GM18907 (cell line): ENCODE results near the gene REL.
A peak's percentile ranks its signal among the peaks of the same experiment; 100 is the strongest.
"Not testable (repeated sequence)": the region's sequence is repeated elsewhere in the genome, so short reads cannot be mapped to it uniquely, and the experiment has no call there.

ENCODE experiments used
- ATAC-seq: cut with Tn5 transposase; IDR thresholded peaks from one replicate; pipeline ENCODE4 v1.9.1; 2021; ENCODE audit warnings: mild to moderate bottlenecking, moderate library complexity; ENCODE audit not compliant: unreplicated experiment

REL gene

DNA sequence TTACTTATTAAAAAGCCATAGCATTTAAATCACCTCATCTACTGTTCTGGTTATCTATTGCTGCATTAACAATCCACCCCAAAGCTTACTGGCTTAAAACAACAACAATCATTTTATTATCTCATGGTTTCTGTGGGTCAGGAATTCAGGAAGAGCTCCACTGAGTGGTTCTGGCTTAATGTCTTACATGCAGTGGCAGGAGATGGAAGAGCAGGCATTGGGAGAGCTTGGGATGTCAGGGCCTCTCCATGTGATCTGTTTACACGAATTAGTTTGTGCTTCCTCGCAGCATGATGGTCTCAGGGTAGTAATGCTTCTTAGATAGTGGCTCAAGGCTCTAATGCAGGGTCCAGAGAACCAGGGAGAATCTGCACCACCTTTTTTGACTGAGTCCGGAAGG, 14.4 kb upstream of the REL start:
- ATAC-seq: no peak

DNA sequence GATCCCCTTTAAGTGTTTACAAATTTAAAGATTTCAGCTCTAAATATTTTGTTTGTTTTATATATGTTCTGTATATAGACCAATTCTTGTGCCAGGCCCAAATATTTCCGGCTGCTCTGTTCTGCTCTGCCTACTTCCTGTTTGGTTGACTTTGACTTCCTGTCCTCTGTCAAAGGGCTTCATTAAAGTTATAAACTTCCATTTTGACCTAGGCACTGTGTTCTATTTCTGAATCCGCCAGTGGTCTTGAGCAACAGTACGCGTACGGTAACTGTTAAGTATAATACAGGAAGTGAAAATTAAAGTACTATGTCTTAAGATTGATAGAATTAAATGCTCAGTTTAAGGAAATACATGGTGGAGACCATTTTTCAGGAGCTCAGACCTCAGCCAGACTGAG, 13.5 kb upstream of the REL start:
- ATAC-seq: no peak

DNA sequence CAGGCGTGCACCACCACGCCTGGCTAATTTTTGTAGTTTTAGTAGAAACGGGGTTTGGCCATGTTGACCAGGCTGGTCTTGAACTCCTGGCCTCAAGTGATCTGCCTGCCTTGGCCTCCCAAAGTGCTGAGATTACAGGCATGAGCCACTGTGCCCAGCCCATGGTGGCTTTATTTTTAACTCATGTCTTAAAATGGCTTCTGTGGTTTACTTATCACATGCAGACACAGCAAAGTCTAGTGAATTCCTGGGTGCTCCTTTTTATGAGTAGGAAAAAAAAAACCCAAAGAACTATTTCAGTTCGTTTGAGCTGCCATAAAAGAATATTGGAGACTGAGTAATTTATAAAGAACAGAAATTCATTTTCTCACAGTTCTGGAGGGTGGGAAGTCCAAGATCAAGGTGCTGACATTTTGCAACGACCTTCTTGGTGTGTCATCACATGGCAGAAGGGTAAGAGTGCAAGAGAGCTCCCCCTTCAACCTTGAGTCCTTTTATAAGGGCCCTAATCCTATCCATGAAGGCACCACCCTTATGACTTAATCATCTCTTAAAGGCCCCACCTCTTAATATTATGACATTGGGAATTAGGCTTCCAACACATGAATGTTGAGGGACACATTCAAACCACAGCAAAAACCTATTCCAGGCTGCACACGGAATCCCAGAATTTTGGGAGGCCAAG, 12.6 kb upstream of the REL start:
- no peak for ATAC-seq

DNA sequence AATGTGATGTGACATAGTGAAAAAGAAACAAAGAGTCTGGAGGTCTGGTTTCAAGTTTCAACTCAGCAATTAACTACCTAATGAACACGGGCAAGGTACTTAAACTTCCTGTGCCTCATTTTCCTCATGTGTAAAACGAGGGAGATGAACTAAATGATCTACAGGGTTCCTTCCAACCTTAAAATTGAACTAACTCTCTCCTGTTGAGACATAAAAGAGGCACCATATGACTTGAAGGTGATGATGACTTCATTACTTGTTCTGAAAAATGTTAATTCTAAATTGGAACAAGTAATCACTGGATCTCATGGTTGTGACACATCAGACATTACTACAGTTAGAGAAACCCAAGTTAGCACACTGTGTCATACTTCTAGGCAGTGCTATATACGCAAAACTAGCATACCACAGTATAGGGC, 8.9 kb upstream of the REL start:
- ATAC-seq: peak; percentile 47

DNA sequence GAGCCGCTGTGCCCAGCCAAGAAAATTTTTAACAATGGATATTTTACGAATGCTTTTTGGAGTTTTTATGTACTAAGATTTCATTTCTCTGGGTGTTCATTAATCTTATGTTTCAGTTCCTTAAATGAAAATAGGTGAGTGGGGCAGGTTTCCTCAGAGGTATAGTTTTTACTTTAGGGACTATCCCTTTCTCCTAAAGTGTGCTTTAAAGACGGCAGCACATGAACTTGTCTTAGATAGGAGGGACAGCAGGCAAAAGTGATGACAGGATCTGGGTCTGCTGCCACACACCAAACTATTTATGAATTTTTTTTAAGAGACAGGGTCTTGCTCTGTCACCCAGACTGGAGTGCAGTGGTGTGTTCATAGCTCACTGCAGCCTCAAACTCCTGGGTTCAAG, 8.0 kb upstream of the REL start:
- peak; percentile 84 for ATAC-seq

DNA sequence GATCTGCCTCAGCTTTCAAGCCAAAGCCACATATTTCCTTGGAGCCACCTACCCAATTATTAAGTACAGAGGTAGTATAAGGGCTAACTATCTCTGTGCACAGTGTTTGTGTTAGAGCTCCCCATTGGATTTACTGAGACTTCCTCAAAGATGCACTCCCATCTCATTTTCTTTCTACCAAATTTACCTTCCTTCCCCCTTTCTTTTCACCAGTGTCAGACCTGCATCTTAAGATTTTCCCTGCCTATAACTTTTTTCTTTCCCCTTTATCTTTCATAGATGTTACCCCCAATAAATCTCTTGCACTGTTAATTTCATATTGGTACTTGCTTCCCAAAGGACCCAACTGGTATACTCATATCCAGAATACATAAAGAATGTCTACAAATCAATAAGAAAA, 5.9 kb upstream of the REL start:
- ATAC-seq: no peak

DNA sequence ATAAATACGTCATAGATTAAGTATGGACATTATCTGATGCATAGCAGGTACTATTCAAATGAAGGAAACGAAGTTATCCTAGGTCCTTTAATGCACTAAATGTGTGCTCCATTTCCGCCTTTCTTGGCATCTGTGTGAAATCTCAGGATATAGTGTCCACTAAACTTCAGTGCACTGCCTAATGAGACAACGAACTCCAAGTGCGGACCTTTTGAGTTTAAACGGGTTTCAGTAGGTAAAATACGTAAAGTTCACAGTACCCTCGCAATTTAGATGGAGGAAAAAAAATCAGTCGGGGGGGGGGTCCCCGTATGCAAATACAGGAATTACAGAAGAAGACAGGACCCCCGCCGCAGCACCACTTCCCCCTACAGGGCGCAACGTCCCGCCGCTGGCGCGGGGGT, 729 bp upstream of the REL start:
- ATAC-seq: peak; percentile 5

DNA sequence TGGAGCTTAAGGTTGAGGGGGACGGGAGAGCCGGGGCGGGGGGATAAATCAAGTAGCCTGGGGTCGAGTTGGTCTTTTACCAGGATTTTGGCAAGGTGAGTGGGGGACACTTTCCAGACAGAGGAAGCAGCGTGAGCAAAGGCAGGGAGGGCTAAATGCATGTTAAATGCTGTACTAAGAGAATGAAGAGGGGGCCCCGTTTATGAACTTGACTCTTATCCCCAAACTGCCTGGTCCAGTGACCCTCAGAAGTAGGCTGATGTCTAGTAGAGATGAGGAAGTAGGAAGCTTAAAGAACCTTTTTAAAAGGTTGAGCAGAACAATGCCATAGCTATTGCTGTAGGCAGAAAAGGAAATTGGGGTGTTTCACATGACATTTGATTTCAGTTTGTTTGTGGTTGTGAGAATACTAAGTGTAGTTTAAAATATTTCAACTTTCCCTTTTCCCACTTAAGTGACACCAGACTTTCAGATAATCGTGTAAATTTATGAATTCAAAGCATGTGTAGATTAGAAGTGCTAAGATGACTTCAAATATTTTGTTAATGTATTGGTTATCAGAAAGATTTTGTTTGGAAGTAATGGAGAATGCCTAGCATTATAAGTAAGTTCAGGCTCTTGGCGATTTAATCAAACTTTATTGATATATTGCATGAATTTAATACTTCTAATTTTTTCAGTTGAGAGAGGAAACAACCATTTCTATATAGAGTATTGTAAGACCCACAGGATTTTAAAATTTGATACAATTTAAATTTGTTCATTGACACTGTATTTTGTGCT, 1.8 kb downstream of the REL start:
- ATAC-seq: no peak

DNA sequence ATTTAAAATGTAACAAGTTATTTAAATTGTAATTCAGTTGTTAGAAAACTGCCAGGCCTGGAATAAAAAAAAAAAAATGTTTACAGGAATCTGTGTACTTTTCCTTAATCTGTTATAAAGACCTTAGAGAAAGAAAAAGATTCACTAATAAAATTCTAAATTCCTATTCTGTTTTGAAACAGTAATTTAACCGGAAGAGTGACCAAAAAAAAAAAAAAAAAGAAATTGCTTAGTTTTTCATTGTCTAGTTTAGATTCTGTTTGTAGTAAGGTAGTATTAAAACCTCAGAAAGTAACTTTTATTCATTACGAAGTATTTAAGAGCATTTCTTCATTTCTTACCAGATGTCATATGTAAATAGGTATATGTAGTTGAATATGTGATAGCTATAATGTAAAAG, 2.5 kb downstream of the REL start:
- no peak for ATAC-seq

DNA sequence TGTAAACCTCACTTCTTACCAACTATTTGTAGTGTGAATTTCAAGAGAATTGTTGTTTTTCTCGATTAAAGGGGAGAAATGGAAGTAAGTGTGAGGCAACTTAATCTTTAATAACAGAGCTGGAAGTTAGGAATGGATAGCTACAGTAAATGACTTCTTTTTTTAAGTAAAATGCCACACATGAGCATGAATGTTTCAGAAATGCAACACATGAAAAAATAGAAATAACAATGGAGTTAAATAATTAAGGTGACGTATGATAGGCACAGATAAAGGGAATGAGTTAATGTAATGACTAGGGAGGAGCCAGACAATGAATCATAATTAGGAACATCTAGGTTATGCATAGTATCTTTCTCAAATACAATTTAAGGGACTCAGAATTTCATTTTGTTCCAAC, 3.4 kb downstream of the REL start:
- no peak for ATAC-seq

DNA sequence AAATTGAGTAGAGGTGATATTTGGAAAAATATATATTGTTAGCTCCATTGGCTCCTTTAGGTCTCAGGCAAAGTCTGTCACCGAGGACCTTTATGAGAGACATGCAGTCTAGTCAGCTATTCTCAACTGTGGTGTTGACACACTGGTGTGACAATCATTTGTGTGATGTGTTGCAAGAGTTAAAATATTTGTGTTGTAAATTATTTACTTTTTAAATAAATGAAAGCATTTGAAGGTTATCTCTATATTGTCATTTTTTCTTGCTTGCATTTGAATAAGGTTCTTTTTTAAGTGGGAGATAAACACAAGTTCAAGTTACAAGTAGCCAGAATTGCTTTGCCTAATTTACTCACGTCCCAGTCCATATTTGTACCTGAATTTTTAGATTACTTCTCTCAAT, 4.3 kb downstream of the REL start:
- no peak for ATAC-seq

DNA sequence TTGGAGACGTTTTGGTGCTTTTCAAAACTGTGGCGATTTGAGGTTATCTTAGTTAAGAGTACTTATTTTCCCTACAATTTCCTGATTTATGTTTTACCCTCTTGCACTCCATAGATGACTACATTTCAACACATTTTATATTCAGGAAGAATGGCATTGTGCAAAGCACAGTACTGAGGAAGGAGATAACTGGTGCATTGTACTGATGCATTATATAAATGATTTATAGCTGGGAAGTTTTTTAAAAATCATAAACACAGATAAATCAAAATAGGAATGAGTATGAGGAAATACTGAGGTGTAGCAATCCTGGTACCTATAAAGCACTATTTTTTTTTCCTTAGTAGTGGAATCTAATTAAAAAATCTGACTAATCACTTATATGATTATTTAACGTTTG, 5.6 kb downstream of the REL start:
- ATAC-seq: no peak

DNA sequence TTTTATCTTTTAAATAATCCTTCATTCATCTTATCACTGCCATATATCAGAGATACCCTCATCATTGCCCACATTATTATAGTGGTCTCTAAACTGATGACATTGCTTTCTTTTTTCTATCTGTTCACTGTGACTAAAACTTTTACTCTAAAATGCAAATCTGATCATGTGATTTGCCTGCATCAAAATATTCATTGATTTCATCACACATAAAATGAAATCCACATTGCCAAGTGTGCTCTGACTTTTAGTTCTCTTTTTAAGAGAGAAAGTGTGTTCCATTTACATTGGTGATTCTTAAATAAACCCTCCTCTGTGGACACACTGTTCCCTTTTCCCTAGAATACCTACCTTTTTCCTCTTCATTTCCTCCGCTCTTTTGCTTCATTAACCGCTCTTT, 7.5 kb downstream of the REL start:
- no peak for ATAC-seq

DNA sequence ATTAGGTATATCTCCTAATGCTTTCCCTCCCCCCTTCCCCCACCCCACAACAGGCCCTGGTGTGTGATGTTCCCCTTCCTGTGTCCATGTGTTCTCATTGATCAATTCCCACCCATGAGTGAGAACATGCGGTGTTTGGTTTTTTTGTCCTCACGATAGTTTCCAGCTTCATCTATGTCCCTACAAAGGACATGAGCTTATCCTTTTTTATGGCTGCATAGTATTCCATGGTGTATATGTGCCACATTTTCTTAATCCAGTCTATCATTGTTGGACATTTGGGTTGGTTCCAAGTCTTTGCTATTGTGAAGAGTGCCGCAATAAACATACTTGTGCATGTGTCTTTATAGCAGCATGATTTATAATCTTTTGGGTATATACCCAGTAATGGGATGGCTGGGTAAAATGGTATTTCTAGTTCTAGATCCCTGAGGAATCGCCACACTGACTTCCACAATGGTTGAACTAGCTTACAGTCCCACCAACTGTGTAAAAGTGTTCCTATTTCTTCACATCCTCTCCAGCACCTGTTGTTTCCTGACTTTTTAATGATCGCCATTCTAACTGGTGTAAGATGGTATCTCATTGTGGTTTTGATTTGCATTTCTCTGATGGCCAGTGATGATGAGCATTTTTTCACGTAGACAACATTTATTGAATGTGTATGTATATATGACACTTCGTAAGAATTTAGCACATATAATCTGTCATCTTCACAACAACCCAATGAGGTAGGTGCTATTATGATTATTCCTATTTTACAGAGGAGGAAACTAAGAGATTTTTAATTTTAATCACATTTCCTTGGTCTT, 8.4 kb downstream of the REL start:
- ATAC-seq: not testable (repeated sequence)

DNA sequence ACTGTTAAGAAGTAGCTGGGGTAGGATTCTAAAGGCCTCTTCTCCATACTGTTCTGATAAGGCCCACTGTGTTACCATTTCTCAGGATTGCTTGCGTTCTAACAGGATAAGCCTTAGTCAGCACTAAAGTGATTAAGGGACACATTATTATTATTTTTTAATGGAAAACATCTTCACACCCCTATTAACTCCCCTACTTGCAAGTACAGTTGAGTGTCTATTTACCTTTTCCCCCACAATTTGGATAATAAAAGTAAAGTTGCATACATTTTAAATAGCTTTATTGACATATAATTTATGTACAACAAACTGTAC, 9.0 kb downstream of the REL start:
- no peak for ATAC-seq

DNA sequence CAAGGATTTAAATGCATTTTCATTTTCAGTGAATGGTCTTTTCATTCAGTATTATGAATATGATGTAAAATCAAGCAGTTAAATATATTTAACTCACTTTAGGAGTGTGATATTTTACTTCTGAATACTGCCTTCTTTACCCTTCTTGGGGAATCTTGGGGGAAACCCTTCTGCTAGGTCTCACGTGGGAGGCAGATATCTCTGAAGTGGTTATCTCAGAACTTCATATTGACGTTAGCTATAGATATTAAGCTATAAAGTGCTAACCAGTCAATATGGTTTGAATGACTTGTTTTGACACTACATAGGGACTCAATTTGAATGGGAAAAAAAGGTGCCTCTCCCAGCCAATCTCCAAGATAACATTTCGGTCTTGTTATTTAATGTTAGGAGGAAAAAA, 9.8 kb downstream of the REL start:
- ATAC-seq: no peak

DNA sequence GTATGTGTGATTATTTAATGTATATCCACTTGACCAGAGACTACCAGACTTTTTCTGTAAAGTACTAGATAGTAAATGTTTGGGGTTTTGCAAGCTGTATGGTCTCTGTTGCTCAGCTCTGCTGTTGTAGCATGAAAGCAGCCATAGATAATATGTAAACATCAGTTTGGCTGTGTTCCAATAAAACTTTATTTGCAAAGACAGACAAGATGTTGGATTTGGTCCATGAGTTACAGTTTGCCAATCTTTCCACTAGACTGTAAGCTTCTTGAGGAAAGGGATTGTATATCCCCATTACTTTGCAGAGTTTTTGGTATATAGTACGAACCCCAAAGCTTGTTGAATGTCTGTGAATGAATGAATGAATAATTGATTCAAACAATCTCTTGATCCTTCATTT, 17.2 kb downstream of the REL start:
- no peak for ATAC-seq

DNA sequence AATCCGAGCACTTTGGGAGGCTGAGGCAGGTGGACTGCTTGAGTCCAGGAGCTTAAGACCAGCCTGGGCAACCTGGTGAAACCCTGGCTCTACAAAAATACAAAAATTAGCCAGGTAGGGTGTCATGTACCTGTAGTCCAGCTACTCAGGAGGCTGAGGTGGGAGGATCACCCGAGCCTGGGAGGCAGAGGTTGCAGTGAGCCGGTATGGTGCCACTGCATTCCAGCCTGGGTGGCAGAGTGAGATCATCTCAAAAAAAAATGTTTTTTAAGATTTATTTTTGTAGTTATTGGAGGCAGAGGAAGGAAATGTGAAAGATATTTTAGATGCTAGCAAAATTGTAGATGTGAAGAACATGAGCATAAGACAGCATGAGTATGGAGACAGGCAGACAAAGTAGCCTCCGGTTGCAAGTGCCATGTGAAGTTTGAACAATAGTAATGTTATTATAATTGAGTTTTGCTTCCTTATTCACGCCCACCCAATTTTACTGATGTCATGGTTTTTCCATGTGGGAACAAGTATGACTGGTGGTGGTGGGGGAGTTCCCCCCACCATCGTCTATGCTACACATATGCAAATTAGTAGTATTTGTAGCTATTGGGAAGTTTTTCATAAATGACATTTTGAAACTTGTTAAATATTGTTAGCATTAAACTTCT, 18.0 kb downstream of the REL start:
- peak; percentile 63 for ATAC-seq

DNA sequence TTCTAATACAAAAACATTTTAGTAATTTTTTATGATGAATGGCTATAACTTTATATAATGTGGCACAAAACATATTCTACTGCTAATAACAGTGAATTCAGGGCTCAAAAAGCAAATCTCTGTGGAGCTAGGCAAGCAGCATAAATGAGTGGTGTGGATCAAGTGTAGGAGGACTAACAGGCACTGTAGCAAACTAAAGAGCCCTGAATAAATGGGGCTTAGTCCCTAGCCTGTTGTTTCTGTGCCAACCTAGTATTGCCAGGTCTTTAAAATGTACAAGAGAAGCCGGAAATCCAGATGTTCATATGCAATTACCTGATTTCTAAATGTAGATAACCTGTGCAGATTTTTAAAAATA, 18.5 kb downstream of the REL start:
- peak; percentile 29 for ATAC-seq

DNA sequence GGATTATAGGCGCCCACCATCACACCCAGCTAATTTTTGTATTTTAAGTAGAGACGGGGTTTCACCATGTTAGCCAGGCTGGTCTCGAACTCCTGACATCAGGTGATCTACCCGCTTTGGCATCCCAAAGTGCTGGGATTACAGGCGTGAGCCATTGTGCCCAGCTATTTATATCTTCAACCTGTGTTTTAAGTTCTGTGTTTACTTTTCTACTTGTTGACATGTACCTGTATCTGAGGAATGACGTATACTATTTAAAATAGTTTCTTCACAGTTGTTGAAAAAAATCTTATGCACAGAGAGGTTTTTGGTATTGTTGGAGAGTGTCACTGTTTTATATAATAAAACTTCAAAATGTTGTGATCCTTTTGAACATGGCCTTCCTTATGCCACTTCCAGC, 19.9 kb downstream of the REL start:
- ATAC-seq: not testable (repeated sequence)

DNA sequence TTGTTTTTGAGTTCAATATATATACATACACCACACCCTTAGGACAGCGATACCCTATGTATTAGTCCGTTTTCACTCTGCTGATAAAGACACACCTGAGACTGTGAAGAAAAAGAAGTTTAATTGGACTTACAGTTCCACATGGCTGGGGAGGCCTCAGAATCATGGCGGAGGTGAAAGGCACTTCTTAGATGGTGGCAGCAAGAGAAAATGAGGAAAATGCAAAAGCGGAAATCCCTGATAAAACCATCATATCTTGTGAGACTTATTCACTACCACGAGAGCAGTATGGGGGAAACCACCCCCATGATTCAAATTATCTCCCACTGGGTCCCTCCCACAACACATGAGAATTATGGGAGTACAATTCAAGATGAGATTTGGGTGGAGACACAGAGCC, 24.5 kb downstream of the REL start:
- not testable (repeated sequence) for ATAC-seq

DNA sequence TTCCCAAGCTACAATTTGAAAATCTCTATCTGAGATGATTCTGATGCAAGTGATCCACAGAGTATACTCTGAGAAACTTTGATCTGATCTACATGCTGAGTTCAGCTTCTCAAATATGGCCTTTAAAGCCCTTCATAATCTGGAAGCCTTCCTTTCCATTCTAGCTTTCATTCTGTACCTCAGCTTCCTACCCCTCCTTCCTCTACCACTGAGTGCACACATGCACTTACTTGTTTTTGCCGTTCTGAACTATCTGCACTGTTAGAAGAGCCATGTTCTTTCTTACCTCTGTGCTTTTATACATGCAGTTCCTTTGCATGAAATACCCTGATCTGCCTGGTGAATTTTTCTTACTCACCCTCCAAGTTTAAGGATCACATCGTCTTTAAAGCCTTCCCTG, 25.0 kb downstream of the REL start:
- ATAC-seq: no peak
